Measurements from ENCODE around the gene ZNF556.
A peak's percentile ranks its signal among the peaks of the same experiment; 100 is the strongest.
"Not testable (repeated sequence)": the region's sequence is repeated elsewhere in the genome, so short reads cannot be mapped to it uniquely, and the experiment has no call there.

DNA sequence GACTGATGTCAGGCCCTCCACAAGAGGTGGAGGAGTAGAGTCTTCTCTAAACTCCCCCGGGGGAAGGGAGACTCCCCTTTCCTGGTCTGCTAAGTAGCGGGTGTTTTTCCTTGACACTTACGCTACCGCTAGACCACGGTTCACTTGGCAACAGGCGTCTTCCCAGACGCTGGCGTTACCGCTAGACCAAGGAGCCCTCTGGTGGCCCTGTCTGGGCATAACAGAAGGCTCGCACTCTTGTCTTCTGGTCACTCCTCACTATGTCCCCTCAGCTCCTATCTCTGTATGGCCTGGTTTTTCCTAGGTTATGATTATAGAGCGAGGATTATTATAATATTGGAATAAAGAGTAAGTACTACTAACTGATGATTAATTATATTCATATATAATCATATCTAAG lies 5.0 kb downstream of the ZNF556 start:
- not testable (repeated sequence) for TF ChIP-seq JUND (IDR thresholded peaks at IDR 0.05); YY1 (IDR thresholded peaks at IDR 0.05; ENCODE audit: extremely low read depth, insufficient replicate concordance, low read depth, low read length)
- TF ChIP-seq CTCF (IDR thresholded peaks at IDR 0.05 in 2 of 3, conservative IDR thresholded peaks at IDR 0.05 in 1 of 3; ENCODE audit: borderline replicate concordance in 1 of 3, insufficient read depth in 1 of 3, low read depth in 2 of 3, low read length in 2 of 3) = peak in 2 of 3 experiments; percentile 22 to 23; a peak in 3 of 6 replicates

Data from HCT116 (cell line).